GM18505 (cell line): ENCODE measurements around the gene PTPRE.

Experiments used
- ATAC-seq: cut with Tn5 transposase; IDR thresholded peaks from one replicate; pipeline ENCODE4 v1.9.1; 2021; ENCODE audit not compliant: unreplicated experiment
- POLR2A ChIP-seq: IDR thresholded peaks from 4 replicates; pipeline ENCODE4 v1.6.1; 2011; ENCODE audit warnings: borderline replicate concordance; ENCODE audit not compliant: insufficient read depth, insufficient read length; ENCODE audit errors: extremely low read depth

The PTPRE gene

DNA sequence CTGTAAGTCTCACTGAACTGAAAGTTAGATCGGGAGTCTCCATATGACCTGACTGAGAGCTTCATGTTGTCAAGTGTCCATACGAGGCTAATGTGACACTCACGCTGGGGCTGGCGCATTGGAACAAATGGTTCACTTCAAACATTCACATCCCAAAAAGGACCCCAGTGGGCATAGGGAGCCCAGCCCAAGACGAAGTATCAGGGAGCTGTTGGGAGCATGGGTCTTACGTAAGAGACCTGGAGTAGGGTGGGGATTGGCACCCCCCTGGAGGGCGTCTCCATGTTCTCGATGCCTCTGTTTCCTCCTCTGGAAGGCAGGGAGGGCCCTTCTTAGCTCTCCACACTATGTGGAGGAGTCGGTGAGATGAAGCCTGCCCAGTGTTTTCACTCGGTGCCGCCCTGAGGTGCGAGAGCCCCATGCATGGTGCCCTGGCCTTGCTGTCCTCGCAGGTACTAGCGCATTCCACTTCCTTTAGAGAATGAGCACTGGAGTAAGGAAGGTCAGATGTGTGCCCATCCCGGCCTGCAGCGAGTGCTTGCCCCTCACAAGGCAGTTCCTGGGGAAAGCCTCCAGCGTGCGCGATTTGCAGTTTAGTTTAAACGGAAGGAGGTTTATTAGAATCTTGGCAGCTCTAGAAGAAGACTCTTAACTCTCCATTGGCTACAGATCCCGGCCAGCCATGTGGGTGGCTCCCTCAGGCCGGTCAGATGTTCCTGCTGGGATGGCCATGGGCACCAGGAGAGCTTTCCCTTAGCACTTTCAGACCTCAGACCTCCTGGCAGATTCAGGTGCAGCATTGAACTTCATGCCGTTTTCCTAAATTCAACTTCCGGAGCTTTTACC, 64.4 kb downstream of the PTPRE start:
- TF ChIP-seq POLR2A = no peak
- ATAC-seq = no peak

DNA sequence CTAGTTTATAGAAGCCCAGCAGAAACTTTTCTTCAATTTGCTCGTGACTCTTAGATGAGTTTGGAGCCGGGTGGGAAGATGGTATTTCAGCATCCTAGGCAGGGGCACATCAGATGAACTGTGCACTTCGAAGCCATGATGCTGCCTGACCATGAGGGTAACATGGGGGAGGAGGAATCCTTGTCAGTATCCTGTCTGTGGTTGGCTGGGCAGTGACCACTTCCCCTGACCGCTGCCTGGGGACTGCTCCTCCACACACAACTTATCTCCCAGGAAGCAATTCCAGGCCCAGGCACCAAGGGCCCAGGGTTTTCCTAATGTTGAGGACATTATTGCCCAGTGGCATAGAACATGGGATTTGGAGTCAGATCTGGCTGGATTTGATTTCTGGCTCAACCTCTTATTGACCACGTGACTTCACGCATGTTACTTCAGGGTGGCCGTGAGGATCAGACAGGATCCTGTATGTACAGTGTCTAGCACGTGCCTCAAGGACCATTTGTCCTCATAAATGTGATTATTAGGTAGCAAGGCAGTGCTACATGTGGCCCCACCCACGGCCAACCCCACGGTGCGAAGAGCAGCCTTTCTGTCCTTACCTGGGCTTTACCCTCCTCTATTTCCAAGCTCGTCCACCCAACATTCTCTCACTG, 65.2 kb downstream of the PTPRE start:
- ATAC-seq = no peak
- no peak for TF ChIP-seq POLR2A

GRCh38 chr10:127972751-127973357, 66.0 kb downstream of the PTPRE start:
- TF ChIP-seq POLR2A = no peak
- no peak for ATAC-seq

GRCh38 chr10:127973791-127974311, 66.9 kb downstream of the PTPRE start:
- no peak for TF ChIP-seq POLR2A

GRCh38 chr10:127974911-127975310, 68.0 kb downstream of the PTPRE start:
- no peak for ATAC-seq
- TF ChIP-seq POLR2A = no peak

More at GRCh38 chr10:127973791-127974311, 66.9 kb downstream of the PTPRE start:
- ATAC-seq = no peak

- TF ChIP-seq POLR2A = no peak
These were observed 69.4 kb downstream of the PTPRE start for GRCh38 chr10:127976286-127976685.

GRCh38 chr10:127976701-127977356, 69.9 kb downstream of the PTPRE start:
- no peak for TF ChIP-seq POLR2A
- no peak for ATAC-seq

More at GRCh38 chr10:127976286-127976685, 69.4 kb downstream of the PTPRE start:
- ATAC-seq = no peak

GRCh38 chr10:127977357-127978009, 70.6 kb downstream of the PTPRE start:
- no peak for TF ChIP-seq POLR2A
- no peak for ATAC-seq

GRCh38 chr10:127978481-127978880, 71.6 kb downstream of the PTPRE start:
- ATAC-seq = no peak
- TF ChIP-seq POLR2A = no peak

- TF ChIP-seq POLR2A = no peak
These were observed 72.1 kb downstream of the PTPRE start for GRCh38 chr10:127979045-127979444.

GRCh38 chr10:127979566-127979965, 72.7 kb downstream of the PTPRE start:
- no peak for TF ChIP-seq POLR2A
- no peak for ATAC-seq

More at GRCh38 chr10:127979045-127979444, 72.1 kb downstream of the PTPRE start:
- no peak for ATAC-seq

DNA sequence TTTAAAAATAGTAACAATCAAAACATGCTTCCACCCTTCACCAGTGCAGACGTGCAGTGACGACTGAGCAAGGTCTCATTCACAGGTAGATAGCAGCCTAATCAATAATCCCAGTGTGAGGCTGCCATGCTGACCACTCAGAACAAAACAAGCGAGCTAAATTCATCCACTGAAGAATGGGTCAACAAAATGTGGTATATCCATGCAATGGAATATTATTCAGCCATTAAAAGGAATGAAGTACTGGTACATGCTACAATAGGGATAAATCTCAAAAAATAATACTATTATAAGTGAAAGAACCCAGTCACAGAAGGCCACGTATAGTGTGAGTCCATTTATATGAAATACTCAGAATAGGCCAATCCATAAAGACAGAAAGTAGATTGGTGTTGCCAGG, 74.0 kb downstream of the PTPRE start:
- no peak for TF ChIP-seq POLR2A
- no peak for ATAC-seq
